Stimulated activated naive CD8-positive, alpha-beta T cell treated with anti-CD3 and anti-CD28 coated beads, Interleukin-15, Interleukin-2, amounts not matched to agents 100 ng/mL and 50 ng/mL, for 24 hours (primary cell): ENCODE measurements around the gene HLF.

Experiments used
- H3K27ac Mint-ChIP-seq: one replicate; pipeline ENCODE4 v1.8.0; 2021; ENCODE audit warnings: mild to moderate bottlenecking, mixed read lengths
- H3K27me3 Mint-ChIP-seq: one replicate; pipeline ENCODE4 v1.8.0; 2021; ENCODE audit warnings: mixed read lengths
- H3K36me3 Mint-ChIP-seq: one replicate; pipeline ENCODE4 v1.8.0; 2021; ENCODE audit warnings: low read depth, mixed read lengths
- H3K4me1 Mint-ChIP-seq: one replicate; pipeline ENCODE4 v1.8.0; 2021; ENCODE audit warnings: low read depth, mixed read lengths
- H3K4me3 Mint-ChIP-seq: one replicate; pipeline ENCODE4 v1.8.0; 2021; ENCODE audit warnings: mild to moderate bottlenecking, mixed read lengths
- H3K9me3 Mint-ChIP-seq: one replicate; pipeline ENCODE4 v1.8.0; 2021; ENCODE audit warnings: mixed read lengths

Gene HLF

GRCh38 chr17:55266958-55267688, 2.4 kb downstream of the HLF start:
- peaks cover 74% of the 10 kb centered on the region for H3K27me3 Mint-ChIP-seq
- peaks cover 19% of the 10 kb centered on the region for H3K4me1 Mint-ChIP-seq
- H3K9me3 Mint-ChIP-seq: no peaks in the 10 kb centered on the region
- H3K4me3 Mint-ChIP-seq: no peak overlapping the region
- H3K36me3 Mint-ChIP-seq: no peaks in the 10 kb centered on the region
- no peak overlapping the region for H3K27ac Mint-ChIP-seq

GRCh38 chr17:55267777-55268648, 3.3 kb downstream of the HLF start:
- Mint-ChIP-seq H3K27me3 (peaks cover 74% of the 10 kb centered on the region), H3K4me3 (no peak overlapping the region), H3K9me3 (no peaks in the 10 kb centered on the region), H3K36me3 (no peaks in the 10 kb centered on the region), H3K27ac (no peak overlapping the region), H3K4me1 (peaks cover 23% of the 10 kb centered on the region)

DNA sequence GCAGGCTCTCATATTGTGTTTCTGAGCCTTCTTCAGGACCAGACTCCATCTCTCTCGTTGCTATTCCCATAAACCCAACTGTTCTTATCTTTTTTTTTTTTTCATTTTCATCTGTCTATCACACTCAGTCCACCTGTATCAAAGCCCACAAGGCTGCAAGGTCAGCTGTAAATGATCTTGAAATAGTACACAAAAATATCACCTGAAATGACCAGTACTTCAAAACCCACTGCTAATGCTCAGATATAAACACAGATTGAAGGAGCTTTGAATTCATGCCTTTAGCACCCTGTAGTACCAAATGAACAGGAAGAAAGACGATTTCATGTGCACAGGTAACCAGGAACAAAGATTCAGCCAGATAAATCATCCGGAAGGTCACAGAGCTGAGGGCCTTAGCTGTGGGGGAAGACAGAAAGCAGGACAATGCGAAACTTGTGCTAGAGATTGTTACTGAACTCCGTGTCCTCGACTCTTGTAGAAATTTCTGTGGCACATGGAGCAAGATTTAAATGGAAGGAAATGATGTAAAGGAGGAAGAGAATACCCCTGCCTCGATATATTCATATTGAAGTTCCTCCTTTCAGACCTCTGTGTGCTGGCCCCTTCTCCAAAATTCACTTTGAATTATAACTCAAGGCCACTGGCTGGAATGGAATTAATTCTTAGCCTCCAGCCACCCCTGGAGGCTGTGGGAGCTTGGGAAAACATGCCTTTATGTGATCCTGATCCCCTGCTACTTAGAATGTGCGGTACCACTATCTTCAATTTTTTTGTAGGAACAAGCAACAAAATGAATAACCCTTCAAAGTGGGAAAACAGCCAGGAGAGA, 4.1 kb downstream of the HLF start:
- Mint-ChIP-seq H3K27ac (no peak overlapping the region), H3K4me3 (no peak overlapping the region), H3K27me3 (peaks cover 74% of the 10 kb centered on the region), H3K4me1 (peaks cover 17% of the 10 kb centered on the region), H3K9me3 (no peaks in the 10 kb centered on the region), H3K36me3 (no peaks in the 10 kb centered on the region)

DNA sequence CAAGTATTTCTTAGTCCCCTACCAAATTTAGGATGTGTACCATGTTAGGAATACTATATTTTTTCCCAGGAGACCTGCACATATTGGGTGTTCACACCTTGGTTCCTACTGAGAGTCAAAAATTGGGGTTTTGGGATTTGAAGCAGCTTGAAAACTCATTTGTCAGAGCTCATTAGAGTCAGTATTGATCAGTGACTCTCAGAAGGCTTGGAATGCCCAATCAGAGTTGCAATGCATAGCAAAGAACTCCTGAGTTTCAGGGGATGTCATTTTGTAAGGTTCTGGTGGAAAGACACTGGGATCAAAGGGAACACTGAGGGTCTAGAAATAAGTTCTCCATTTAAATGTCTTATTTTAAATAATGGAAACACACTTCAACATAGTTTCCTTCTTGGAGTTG, 5.1 kb downstream of the HLF start:
- peaks cover 74% of the 10 kb centered on the region for H3K27me3 Mint-ChIP-seq
- H3K36me3 Mint-ChIP-seq: no peaks in the 10 kb centered on the region
- no peak overlapping the region for H3K27ac Mint-ChIP-seq
- H3K4me1 Mint-ChIP-seq: peaks cover 9% of the 10 kb centered on the region
- no peak overlapping the region for H3K4me3 Mint-ChIP-seq
- no peaks in the 10 kb centered on the region for H3K9me3 Mint-ChIP-seq

DNA sequence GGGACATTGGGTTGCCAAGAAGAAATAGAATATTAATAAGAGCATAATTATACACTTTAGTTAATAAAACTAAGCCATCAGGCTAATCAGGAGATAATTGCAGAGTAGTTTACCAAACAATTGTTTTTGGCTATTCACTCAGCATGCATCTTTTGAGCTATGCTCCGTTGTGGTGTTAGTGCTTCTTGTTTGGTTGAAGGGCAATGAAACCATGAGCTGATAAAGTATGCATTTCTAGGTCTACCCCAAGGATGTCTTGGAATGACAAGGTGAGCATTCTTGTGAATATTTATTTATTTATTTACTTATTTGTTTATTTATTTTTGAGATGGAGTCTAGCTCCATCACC, 6.4 kb downstream of the HLF start:
- Mint-ChIP-seq H3K27me3 (peaks cover 78% of the 10 kb centered on the region), H3K27ac (no peak overlapping the region)

GRCh38 chr17:55271958-55272710, 7.4 kb downstream of the HLF start:
- Mint-ChIP-seq H3K27ac (no peak overlapping the region), H3K36me3 (no peaks in the 10 kb centered on the region), H3K4me3 (no peak overlapping the region), H3K4me1 (peaks cover 4% of the 10 kb centered on the region), H3K9me3 (no peaks in the 10 kb centered on the region), H3K27me3 (peaks cover 72% of the 10 kb centered on the region)

More for the DNA sequence above, 6.4 kb downstream of the HLF start:
- Mint-ChIP-seq H3K9me3 (no peaks in the 10 kb centered on the region), H3K4me1 (peaks cover 5% of the 10 kb centered on the region), H3K4me3 (no peak overlapping the region), H3K36me3 (no peaks in the 10 kb centered on the region)

- peaks cover 64% of the 10 kb centered on the region for H3K27me3 Mint-ChIP-seq
Measured at GRCh38 chr17:55272711-55273578, 8.2 kb downstream of the HLF start.

DNA sequence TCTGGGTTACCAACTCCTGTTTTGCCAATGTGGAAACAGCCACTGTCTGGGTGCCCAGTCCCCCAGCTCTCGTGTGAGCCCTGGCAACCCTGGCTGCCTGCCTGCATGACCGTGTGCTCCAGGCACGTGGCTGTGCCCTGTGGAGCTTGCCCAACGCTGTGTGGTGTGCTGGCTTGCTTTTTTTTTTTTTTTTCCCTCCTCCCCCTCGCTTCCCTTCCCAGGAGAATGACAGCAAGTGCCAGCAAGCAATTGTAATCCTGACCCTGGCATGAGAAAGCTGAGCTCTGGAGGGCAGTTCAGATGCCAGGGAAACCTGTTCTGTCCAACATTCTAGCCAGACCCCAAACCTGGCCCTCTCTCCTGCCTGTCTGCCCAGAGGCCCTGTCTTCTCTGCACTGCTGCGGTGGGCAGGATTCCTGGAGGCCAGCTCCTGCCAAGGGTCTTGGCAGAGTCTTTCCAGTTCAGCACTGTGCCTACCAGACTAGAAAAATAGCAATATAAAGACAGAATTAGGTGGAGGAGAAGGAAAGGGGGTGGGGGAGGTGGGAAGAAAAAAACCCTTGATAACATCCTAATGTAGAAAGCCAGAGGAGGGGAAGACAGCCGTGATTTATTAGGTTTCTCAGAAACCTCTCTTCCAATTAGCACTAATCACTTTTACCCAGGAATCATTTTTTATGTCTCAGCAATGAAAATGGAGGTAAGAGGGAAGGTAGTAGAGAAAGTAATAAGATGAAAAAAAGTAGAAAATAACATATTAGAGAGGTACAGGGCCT, 9.0 kb downstream of the HLF start:
- no peaks in the 10 kb centered on the region for H3K9me3 Mint-ChIP-seq
- H3K4me3 Mint-ChIP-seq: no peak overlapping the region
- H3K27me3 Mint-ChIP-seq: peaks cover 56% of the 10 kb centered on the region
- peaks cover 4% of the 10 kb centered on the region for H3K4me1 Mint-ChIP-seq
- no peak overlapping the region for H3K27ac Mint-ChIP-seq
- H3K36me3 Mint-ChIP-seq: no peaks in the 10 kb centered on the region

More at GRCh38 chr17:55272711-55273578, 8.2 kb downstream of the HLF start:
- no peak overlapping the region for H3K27ac Mint-ChIP-seq
- H3K4me3 Mint-ChIP-seq: no peak overlapping the region
- no peaks in the 10 kb centered on the region for H3K9me3 Mint-ChIP-seq
- peaks cover 4% of the 10 kb centered on the region for H3K4me1 Mint-ChIP-seq
- no peaks in the 10 kb centered on the region for H3K36me3 Mint-ChIP-seq

- Mint-ChIP-seq H3K9me3 (no peaks in the 10 kb centered on the region), H3K4me1 (peaks cover 4% of the 10 kb centered on the region), H3K27ac (no peak overlapping the region), H3K4me3 (no peak overlapping the region), H3K27me3 (peaks cover 50% of the 10 kb centered on the region), H3K36me3 (no peaks in the 10 kb centered on the region)
Measured at GRCh38 chr17:55274355-55275255, 9.8 kb downstream of the HLF start.

DNA sequence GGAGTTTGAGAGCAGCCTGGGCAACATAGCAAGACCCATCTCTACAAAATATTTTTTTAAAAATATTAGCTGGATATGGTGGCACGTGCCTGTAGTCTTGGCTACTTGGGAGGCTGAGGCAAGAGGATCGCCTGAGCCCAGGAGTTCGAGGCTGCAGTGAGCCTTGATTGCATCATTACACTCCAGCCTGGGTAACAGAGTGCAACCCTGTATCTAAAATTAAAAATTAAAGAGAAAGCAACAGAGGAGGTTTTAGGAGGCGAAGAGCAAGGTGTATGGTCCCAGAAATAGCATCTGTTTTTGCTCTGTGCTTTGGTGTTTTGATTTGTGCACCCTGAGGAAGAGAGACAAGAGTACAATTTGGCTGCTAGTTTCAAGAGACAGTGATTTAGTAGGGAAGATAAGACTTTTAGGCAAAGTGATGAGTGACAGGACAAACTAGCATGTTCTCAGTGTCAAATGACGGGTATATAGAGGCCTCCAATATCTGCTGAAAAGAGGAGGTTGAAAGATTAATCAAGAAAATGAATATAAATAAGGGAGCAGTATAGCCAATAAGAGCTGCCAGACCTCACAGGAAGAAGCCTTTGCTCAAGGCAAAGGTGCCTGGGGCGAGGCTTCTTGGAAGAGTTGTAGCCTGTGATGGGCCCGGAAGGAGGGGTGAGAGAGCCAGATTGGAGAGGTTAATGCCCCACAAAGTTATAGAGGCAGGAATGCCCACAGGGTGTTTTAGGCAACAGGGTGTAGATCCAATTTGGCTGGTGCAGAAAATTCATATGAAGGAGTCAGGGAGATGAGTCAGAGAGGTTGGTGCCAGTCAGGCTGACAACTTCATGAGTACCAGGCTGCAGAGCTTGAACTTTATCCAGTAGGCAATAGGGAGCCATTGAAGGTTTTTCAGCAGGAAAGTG, 11.4 kb downstream of the HLF start:
- H3K27ac Mint-ChIP-seq: no peak overlapping the region
- no peak overlapping the region for H3K4me3 Mint-ChIP-seq
- H3K4me1 Mint-ChIP-seq: peaks cover 4% of the 10 kb centered on the region
- H3K9me3 Mint-ChIP-seq: no peaks in the 10 kb centered on the region
- H3K27me3 Mint-ChIP-seq: peaks cover 37% of the 10 kb centered on the region
- H3K36me3 Mint-ChIP-seq: no peaks in the 10 kb centered on the region

DNA sequence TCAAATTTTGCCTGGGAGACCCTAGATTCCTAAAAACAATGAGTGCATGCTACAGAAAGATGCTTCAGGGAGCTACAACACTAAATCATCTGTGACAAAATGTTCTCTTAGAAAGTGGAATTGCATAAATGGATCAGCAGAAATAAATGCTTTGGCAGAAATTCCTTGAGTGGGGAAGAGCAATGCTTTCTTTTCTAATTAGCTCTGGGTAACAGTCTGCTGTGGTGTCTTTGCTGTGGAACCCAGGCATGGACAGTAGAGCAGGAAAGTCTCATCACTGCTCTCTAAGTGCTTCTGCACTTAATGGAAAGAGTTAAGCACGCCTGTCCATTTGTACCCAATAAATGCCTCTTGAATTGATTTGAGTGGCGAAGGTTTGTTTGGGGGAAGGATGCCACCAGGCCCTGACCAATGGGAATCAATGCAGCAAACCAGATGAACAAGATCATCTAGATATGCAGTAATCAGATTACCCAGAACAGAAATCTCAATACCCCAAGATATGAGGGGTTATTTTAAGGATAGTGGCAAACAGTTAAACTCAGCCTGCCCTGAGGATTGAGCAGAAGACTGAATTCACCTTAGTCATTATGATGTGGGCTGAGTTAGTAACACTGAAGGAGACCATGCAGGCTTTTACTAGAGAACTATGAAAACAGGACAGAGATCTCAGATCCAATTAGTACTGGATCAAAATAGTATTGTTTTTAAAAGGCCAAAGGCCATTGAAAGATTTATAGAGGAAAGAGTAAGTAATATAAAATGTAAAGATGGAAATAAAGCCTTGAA, 13.6 kb downstream of the HLF start:
- no peak overlapping the region for H3K27ac Mint-ChIP-seq
- H3K4me3 Mint-ChIP-seq: no peak overlapping the region
- H3K27me3 Mint-ChIP-seq: peaks cover 21% of the 10 kb centered on the region
- no peaks in the 10 kb centered on the region for H3K4me1 Mint-ChIP-seq
- H3K9me3 Mint-ChIP-seq: no peaks in the 10 kb centered on the region
- no peaks in the 10 kb centered on the region for H3K36me3 Mint-ChIP-seq
